OCI-LY7 (cell line): ENCODE results near the gene ALKBH4. TPM values are rescaled to one million over a fixed set of nuclear protein-coding genes. Genes with fewer than 3 reads are reported as not detected.

Source experiments
- BruUV-seq: library from RNA; stranded (reverse); fragments of 400-500 nt; replicated peaks from 2 replicates; lab custom pipeline; 2021; lab: Mats Ljungman, UMichigan
- CTCF ChIA-PET: fragments of 300-600 bp; sonication (Branson Sonifier 250); formaldehyde crosslinking; loops from one replicate; lab custom pipeline; 2022; ENCODE audit warnings: antibody characterized with exemption; ENCODE audit not compliant: unreplicated experiment; lab: Charles Lee
- POLR2A ChIA-PET: fragments of 300-600 bp; sonication (Branson Sonifier 250); formaldehyde crosslinking; loops from one replicate; lab custom pipeline; 2022; ENCODE audit warnings: antibody characterized with exemption; lab: Charles Lee
- DNase-seq: peaks from one replicate; pipeline ENCODE4 v3.0.0-alpha.2; 2015; ENCODE audit warnings: low spot score
- H2AFZ ChIP-seq: fragments of 200-600 bp; sonication (generic), shearing (Covaris generic); 2 replicates; pipeline ENCODE4 v1.6.1; 2014; ENCODE audit warnings: mild to moderate bottlenecking, antibody characterized with exemption, low read length, moderate library complexity
- H3K27ac ChIP-seq: fragments of 200-600 bp; sonication (generic); 2 replicates; pipeline ENCODE4 v1.5.1; 2014; ENCODE audit warnings: mixed run types, low read depth, mild to moderate bottlenecking, moderate library complexity, low read length, inconsistent platforms; ENCODE audit not compliant: poor library complexity, severe bottlenecking
- H3K36me3 ChIP-seq: fragments of 200-600 bp; sonication (generic); 2 replicates; pipeline ENCODE4 v1.6.1; 2014; ENCODE audit warnings: mild to moderate bottlenecking, antibody characterized with exemption, low read length, moderate library complexity, mixed read lengths; ENCODE audit not compliant: insufficient read depth
- H3K4me1 ChIP-seq: fragments of 200-600 bp; sonication (generic); 2 replicates; pipeline ENCODE4 v1.5.1; 2014; ENCODE audit warnings: mild to moderate bottlenecking, low read length; ENCODE audit not compliant: insufficient read depth, poor library complexity, severe bottlenecking
- H3K4me2 ChIP-seq: fragments of 200-600 bp; sonication (generic); 2 replicates; pipeline ENCODE4 v1.6.1; 2014; ENCODE audit warnings: mild to moderate bottlenecking, low read length
- H3K4me3 ChIP-seq: fragments of 200-600 bp; sonication (generic); 2 replicates; pipeline ENCODE4 v1.5.1; 2014; ENCODE audit warnings: mild to moderate bottlenecking, low read depth, low read length; ENCODE audit not compliant: poor library complexity, severe bottlenecking
- H3K79me2 ChIP-seq: fragments of 200-600 bp; sonication (generic); 2 replicates; pipeline ENCODE4 v1.6.1; 2016; ENCODE audit warnings: low read depth, mild to moderate bottlenecking, low read length, moderate library complexity, mixed read lengths; ENCODE audit not compliant: insufficient read depth
- H3K9me2 ChIP-seq: fragments of 200-600 bp; sonication (generic); 2 replicates; pipeline ENCODE4 v1.6.1; 2016; ENCODE audit warnings: mild to moderate bottlenecking, low read length, mixed read lengths; ENCODE audit not compliant: insufficient read depth
- H3K9me3 ChIP-seq: fragments of 200-600 bp; sonication (generic); 2 replicates; pipeline ENCODE4 v1.6.1; 2014; ENCODE audit warnings: mild to moderate bottlenecking, mixed run types, low read length, mixed read lengths
- H4K20me1 ChIP-seq: fragments of 200-600 bp; sonication (generic); 2 replicates; pipeline ENCODE4 v1.6.1; 2014; ENCODE audit warnings: mild to moderate bottlenecking, antibody characterized with exemption, low read length, moderate library complexity, mixed read lengths; ENCODE audit not compliant: insufficient read depth
- CTCF ChIP-seq: fragments of 200-600 bp; sonication (generic); conservative IDR thresholded peaks from 2 replicates; pipeline ENCODE4 v1.5.1; 2014; ENCODE audit warnings: mild to moderate bottlenecking, antibody characterized with exemption, low read length, moderate library complexity, mixed read lengths
- EZH2phosphoT487 ChIP-seq: fragments of 200-600 bp; sonication (generic); IDR thresholded peaks from 2 replicates; pipeline ENCODE4 v1.6.1; 2018; ENCODE audit warnings: low read depth, borderline replicate concordance, mild to moderate bottlenecking, mixed run types, antibody characterized with exemption, low read length, moderate library complexity, mixed read lengths
- intact Hi-C: fragments of 100-400 bp; cut with micrococcal nuclease; formaldehyde crosslinking; loops from one replicate; pipeline ENCODE4 v1.10.0; 2022; ENCODE audit not compliant: unreplicated experiment
- total RNA-seq, 2 experiments: library from RNA; depleted of rRNA in 1 of 2; stranded (reverse); fragments of >200 nt in 1 of 2; shearing (Covaris generic) in 1 of 2; gene quantifications; 2 replicates each; pipeline ENCODE4 v1.2.3, GENCODE V29; 2014 to 2022

Gene ALKBH4
- total RNA-seq, 2 experiments from 2014 or later, result 13.3 to 17.5 TPM

GRCh38 chr7:102432442-102433218 lies 32.0 kb downstream of the ALKBH4 start:
- peak overlapping the region; percentile 80 for H3K4me3 ChIP-seq
- peaks cover 51% of the 10 kb centered on the region for H3K79me2 ChIP-seq
- H3K4me2 ChIP-seq, result peak overlapping the region; percentile 75
- BruUV-seq, result no TSS peak
- peaks cover 44% of the 10 kb centered on the region for H3K36me3 ChIP-seq
- CTCF ChIA-PET, result interaction anchor here (0.5 to 1.2 kb wide), 2 partner anchors 9 to 12 kb away, joined by 3 to 4 read pairs; no protein-coding TSS in a partner anchor
- H2AFZ ChIP-seq, result no peak overlapping the region; the same call in 1 of the 2 replicates
- H3K4me1 ChIP-seq, result peaks cover 73% of the 10 kb centered on the region
- no peaks in the 10 kb centered on the region for H3K9me3 ChIP-seq
- no peak for TF ChIP-seq EZH2phosphoT487
- no peaks in the 10 kb centered on the region for H3K9me2 ChIP-seq
- no peaks in the 10 kb centered on the region for H4K20me1 ChIP-seq
- intact Hi-C loops, result loop anchor here (1.0 to 5.0 kb wide), 2 partner anchors 9 to 575 kb away; no protein-coding TSS in a partner anchor
- peak overlapping the region; percentile 94 for H3K27ac ChIP-seq
- peak; percentile 59 for DNase-seq
- POLR2A ChIA-PET, result interaction anchor here (0.7 to 6.2 kb wide), 3 partner anchors 11 to 33 kb away, joined by 5 to 66 read pairs (median 6); no protein-coding TSS in a partner anchor

GRCh38 chr7:102431617-102432298 lies 32.9 kb downstream of the ALKBH4 start:
- TF ChIP-seq CTCF (no peak), EZH2phosphoT487 (no peak)

More at GRCh38 chr7:102431617-102432298, 32.9 kb downstream of the ALKBH4 start:
- intact Hi-C loops, result loop anchor here (5.0 kb wide), 1 partner anchor 574 kb away; no protein-coding TSS in a partner anchor
- H2AFZ ChIP-seq, result no peak overlapping the region; the same call in 1 of the 2 replicates
- H3K4me2 ChIP-seq, result peak overlapping the region; percentile 75
- no peaks in the 10 kb centered on the region for H4K20me1 ChIP-seq
- H3K4me1 ChIP-seq, result peaks cover 82% of the 10 kb centered on the region
- peak overlapping the region; percentile 80 for H3K4me3 ChIP-seq
- peak overlapping the region; percentile 94 for H3K27ac ChIP-seq
- ChIA-PET POLR2A (interaction anchor here (0.9 to 6.2 kb wide), 2 partner anchors 12 to 27 kb away, joined by 5 to 66 read pairs; no protein-coding TSS in a partner anchor), CTCF (interaction anchor here (1.2 kb wide), 1 partner anchor 13 kb away, joined by 4 read pairs; no protein-coding TSS in a partner anchor)
- H3K79me2 ChIP-seq, result peaks cover 45% of the 10 kb centered on the region
- no peaks in the 10 kb centered on the region for H3K9me3 ChIP-seq
- DNase-seq, result peak; percentile 84
- H3K9me2 ChIP-seq, result no peaks in the 10 kb centered on the region
- H3K36me3 ChIP-seq, result peaks cover 44% of the 10 kb centered on the region
- BruUV-seq, result TSS peak; percentile 66
